NCI-H1436 (cell line): Measurements from ENCODE around the gene GPR137.

Experiments
- DNase-seq: peaks from one replicate; lab custom pipeline; 2025; lab: John Stamatoyannopoulos, UW

GPR137 gene

DNA sequence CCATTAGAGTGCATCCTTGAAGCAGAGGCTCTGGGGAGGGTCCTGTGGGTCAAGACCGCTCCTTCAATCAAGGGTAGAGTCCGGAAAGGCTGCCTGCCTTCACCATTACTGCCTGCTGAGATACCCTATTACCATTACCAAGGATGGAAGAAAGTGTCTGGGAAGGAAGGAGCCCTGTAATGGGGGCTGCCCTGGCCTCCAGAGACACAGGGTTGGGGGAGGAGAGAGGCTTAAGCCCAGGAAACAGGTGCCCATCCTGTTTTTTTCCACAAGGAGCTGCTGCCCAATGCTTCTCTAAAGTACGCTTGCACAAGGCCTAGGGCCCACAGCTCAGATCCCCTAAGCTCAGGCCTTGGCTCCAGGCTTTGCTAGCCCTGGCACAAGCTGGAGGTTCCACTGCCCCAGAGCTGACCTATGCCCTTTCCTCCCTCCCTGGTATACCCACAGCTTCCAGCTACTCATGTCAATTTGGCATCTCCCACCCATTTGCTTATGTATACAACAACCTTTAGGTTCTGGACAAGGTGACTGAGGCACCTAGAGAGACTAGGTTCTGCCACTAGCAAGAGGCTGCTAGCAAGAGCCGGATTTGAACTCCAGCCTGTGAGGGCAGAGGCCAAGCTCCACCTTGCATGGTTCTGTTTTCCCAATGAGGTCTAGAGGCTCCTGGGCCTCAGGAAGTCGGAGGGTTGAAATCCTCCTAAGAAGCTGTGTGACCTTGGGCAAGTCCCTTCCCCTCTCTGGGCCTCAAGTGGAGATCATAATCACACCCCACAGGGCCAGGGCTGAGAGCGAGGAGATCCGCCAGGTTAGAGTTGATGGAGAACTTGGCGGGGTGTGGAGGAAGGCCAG, 35.9 kb upstream of the GPR137 start:
- no peak for DNase-seq

GRCh38 chr11:64250415-64251015, 35.1 kb upstream of the GPR137 start:
- DNase-seq, result no peak

DNA sequence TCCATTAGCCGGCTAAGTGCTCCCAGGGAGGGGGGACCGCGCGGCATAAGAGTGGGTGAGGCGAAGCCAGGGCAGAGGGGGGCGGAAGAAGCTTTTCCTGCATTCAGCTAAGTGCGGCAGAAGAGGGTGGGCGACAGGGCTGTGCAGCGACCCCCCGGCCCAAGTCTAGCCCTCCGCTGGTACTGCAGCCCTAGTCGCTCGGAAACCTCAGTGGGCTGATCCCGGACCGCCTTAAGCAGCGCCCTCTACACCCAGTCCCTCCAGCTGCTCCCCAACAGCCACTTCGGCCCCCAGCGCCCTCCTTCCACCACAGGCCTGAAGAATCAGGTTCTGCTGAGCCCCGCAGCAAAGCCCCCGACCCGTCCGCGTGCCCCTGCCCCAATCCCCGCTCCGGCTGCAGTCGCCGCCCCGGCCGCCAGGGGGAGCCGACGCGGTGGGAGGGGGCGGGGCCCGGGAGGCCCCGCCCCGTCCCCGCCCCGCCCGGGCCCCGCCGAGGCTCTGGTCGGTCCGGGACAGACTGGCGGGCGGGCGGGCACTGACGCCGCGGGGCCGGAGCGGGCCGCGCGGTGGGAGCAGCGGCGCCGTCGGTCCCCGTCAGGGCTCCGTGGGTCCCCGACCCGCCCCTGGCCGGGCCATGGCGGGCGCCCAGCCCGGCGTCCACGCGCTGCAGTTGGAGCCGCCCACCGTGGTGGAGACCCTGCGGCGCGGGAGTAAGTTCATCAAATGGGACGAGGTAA, 34.5 kb upstream of the GPR137 start, which contains the start of gene PLCB3:
PLCB3 (plus strand) TSS at position 515 of the 737 bp plus-strand sequence; CDS start at position 635, 120 bp downstream.
- DNase-seq, result peak; percentile 25

DNA sequence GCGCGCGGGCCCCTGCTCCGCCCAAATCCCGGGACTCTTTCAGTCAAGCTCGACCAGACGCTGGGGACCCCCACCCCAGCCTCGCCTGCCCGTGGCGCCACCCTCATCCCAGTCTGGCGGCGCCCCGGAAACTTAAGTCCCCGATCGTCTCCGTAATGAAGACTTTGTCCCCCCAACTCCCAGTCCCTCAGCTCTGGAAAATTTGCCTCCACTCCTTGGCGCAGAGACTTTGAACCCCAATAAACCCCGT, 34.0 kb upstream of the GPR137 start:
- no peak for DNase-seq

DNA sequence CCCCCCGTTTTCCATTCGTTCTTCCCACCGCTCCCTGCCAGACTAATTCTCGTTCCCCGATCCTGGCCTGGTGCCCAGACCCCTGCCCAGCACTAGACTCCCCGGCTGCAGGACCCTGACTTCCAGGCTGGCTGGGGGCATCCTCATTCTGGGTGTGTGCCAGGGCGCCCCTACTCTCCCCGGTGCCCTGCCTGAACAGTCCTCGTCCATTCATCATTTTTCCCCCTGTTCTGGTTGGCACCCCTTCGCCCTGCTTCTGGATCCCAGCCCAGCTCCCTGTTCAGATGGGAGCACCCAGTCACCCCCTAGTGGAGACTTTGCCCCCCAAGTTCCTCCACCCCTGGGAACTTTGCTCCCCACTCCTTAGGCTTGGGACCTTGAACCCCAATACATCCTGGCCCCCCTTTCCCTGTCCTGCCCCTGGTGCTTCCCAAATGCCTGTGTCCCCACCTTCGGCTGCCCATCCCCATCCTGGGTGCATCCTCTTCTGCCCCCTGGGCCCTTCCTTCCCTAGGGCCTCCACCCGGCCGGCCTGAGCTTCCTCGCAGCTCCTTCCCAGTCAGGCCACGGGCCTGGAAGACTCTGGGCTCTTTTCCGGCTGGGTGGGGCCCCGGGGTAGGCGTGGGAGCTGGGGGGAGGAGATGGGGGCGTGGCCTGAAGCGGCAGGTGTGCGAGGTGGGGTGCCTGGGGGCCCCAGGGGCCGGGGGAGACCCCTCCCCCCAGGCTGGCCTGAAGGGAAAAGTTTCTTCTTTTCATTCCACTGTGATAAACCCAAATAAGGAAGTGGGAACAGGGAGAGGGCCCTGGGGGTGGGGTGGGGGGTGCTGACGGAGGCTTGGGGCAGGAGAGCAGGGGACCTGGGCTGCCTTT, 33.4 kb upstream of the GPR137 start:
- no peak for DNase-seq

DNA sequence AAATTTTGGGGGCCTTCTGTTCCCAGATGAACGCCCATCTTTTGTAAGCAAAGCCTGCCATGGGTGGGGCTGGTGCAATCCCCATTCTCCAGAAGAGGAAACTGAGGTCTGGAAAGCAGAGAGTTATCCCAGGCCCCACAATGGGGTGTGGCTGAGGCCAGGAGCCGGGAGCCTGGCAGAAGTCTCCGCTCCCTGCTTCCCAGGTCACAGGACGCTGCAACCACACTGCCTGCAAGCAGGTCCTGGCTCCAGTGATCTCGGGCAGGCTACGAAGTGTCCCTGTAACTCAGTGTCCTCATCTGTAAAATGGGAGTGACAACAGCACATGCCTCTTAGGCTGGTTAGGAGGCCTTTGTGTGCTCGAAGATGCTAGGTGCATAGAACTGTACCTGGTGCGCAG, 32.6 kb upstream of the GPR137 start:
- no peak for DNase-seq

DNA sequence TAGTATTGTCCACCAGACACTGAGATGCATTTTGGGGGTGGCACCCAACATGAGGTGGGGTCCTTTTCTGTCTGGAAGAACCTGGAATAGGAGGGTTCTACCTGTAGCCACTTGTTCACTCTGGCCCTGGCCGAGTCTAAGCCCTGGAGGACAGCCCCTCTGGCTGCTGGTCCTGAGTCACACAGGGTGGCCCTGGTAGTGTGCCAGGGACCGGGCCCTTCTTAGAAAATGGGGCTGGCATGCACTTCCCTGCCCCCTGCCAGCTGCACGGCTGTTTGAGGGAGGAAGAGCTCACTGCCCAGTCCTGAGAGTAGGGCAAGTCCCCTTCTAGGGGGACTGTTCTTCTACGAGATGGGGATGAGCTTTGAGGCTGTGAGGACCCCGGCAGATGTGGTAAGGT, 32.2 kb upstream of the GPR137 start:
- DNase-seq, result no peak

GRCh38 chr11:64254326-64254725, 31.3 kb upstream of the GPR137 start:
- DNase-seq, result no peak

- DNase-seq, result no peak
These were observed 30.2 kb upstream of the GPR137 start for GRCh38 chr11:64255135-64256128.

- no peak for DNase-seq
These were observed 29.3 kb upstream of the GPR137 start for GRCh38 chr11:64256300-64256699.

DNA sequence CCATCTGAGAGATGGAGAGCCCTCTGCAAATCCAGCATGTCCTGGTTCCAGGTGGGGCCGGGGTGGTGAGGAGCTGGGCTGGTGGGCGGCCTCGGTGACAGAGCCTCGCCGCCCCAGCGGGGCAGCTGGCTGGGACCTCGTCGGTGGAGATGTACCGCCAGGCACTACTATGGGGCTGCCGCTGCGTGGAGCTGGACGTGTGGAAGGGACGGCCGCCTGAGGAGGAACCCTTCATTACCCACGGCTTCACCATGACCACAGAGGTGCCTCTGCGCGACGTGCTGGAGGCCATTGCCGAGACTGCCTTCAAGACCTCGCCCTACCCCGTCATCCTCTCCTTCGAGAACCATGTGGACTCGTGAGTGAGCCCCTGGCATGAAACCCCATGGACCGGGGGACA, 27.3 kb upstream of the GPR137 start:
- no peak for DNase-seq

DNA sequence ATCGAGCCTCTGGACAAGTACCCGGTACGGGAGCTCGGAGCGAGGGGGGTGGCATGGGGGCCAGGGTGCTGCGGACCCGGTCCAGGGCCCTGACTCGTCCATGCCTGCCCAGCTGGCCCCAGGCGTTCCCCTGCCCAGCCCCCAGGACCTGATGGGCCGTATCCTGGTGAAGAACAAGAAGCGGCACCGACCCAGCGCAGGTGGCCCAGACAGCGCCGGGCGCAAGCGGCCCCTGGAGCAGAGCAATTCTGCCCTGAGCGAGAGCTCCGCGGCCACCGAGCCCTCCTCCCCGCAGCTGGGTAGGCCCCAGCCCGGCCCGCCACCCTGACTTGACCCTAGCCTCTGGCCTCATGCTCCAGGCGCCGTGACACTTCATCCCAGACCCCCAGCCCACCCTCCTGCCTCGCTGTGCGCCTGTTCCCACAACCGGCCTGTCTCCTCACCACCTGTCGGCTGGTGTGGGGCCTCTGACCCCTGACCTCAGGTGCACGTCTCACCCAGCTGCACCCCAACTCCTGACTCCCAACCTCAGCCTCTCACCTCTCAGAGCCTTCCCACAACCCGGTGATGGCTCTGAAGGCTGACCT, 26.6 kb upstream of the GPR137 start:
- no peak for DNase-seq

DNA sequence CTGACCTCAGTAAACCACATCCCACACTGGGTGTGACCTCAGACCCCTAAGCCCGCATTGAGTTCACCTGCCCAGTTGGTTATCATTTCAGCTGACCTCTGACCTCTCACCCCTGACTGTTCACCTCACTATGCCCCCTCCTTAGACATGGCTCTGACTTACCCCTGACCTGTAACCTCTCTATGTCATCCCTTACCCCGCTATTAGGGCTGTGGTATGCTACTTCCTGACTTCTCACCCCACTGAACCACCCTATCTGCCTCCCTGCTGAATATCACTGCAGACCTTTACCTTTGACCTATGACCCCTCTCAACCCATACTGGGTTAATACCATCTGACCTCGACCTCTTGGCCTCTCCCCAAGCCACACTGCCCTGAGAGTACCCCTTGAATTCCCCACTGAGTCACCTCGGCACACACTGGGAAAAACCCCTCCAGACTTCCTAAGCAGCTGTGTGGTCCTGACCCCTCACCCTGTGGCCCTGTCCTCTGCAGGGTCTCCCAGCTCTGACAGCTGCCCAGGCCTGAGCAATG, 26.0 kb upstream of the GPR137 start:
- DNase-seq, result no peak

DNA sequence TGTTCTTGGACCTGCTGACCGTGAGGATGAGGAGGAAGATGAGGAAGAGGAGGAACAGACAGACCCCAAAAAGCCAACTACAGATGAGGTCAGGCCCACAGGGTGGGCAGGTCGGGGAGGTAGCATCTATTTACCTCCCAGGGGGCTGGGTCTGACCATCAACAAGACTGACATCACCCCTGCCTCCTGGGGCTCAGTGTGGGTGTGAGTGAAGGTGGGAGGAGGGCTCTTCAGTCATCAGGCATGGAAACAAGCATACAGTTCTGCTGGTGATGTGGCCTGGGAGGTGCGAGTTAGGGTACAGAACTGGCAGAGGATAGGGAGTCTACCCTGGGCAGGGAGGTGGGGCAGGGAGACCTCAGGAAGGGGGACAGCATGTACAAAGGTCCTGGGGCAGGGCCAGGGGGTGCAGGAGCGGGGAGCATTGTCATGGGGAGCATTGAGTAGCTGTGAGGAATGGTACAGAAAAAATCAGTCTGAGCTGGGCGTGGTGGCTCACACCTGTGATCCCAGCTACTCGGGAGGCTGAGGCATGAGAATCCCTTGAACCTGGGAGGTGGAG, 25.4 kb upstream of the GPR137 start:
- DNase-seq, result no peak

DNA sequence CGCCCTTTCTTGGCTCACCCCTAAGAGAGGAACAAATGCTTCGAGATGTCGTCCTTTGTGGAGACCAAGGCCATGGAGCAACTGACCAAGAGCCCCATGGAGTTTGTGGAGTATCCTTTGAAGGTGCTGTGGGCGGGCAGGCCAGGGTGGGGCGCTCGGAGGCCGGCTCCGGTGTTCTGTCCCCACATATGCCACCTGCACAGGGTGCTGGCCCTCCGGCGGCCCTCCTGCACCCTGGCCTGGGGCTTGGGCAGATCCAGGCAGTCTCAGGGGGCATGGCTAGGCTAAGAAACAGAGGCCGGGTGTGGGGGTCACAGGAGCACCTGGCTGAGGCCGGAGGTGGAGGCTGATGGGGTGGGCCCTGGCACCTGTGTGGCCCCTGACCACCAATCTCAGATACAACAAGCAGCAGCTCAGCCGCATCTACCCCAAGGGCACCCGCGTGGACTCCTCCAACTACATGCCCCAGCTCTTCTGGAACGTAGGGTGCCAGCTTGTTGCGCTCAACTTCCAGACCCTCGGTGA, 24.0 kb upstream of the GPR137 start:
- DNase-seq, result no peak

DNA sequence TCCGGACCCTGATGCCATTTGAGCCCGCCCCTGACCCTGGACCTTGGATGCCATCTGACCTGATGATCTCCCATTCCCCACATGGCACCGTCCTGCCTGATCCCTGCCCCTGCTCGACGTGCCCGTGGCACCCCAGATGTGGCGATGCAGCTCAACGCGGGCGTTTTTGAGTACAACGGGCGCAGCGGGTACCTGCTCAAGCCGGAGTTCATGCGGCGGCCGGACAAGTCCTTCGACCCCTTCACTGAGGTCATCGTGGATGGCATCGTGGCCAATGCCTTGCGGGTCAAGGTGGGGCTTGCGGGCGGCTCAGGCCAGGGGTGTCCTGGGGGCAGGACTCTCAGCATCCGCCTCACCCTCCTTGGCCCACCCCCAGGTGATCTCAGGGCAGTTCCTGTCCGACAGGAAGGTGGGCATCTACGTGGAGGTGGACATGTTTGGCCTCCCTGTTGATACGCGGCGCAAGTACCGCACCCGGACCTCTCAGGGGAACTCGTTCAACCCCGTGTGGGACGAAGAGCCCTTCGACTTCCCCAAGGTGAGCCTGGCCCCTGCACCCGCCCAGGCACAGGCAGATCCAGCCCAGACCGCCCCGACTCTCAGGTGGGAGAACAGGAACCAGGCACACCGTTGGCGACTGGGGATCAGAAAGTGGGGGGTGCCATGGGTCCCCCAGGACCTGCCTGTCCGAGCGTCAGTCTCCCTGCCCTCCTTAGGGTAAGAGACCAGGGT, 23.2 kb upstream of the GPR137 start:
- DNase-seq, result no peak

GRCh38 chr11:64263021-64263946, 22.4 kb upstream of the GPR137 start:
- DNase-seq, result no peak

- no peak for DNase-seq
These were observed 21.7 kb upstream of the GPR137 start for GRCh38 chr11:64263947-64264317.
